K562 (cell line): Measurements from ENCODE around the gene PREX1. TPM values are rescaled to one million over a fixed set of nuclear protein-coding genes. Genes with fewer than 3 reads are reported as not detected.

Source experiments
- ATAC-seq: fragments of 200-7000 bp; cut with Tn5 transposase; 3 replicates; pipeline ENCODE4 v1.9.1; 2020; ENCODE audit warnings: moderate library complexity
- BruUV-seq: library from RNA; stranded (reverse); fragments of 400-500 nt; replicated peaks from 2 replicates; lab custom pipeline; 2021; lab: Mats Ljungman, UMichigan
- CTCF ChIA-PET: fragments of 300-600 bp; formaldehyde crosslinking; extraction: SDS; loops from one replicate; lab custom pipeline; 2021; ENCODE audit warnings: low intra/inter-chr PET ratio; lab: Yijun Ruan, JAX
- POLR2A ChIA-PET: fragments of 300-600, 350-650 bp; sonication (Branson Sonifier 250); formaldehyde crosslinking; extraction: SDS; loops from one replicate; lab custom pipeline; 2021; ENCODE audit warnings: antibody characterized with exemption, inconsistent platforms; lab: Yijun Ruan, JAX
- DNase-seq, 4 experiments: peaks; one replicate each; pipeline versions ENCODE4 v3.0.0 to v3.0.0-alpha.2; 2011 to 2018; ENCODE audit warnings: low spot score in 3 of 4, mixed read lengths in 3 of 4; ENCODE audit errors: extremely low read depth in 1 of 4
- FAIRE-seq: peaks from 2 replicates; lab custom pipeline; 2011; peaks lifted over from hg19 to GRCh38; lab: Jason Lieb, UNC
- H2AFZ ChIP-seq: 2 replicates; pipeline ENCODE4 v1.6.0; 2011; ENCODE audit warnings: low read depth, low read length, control low read depth, inconsistent platforms
- H3K27ac ChIP-seq: fragments of 200-600 bp; 3 replicates; pipeline ENCODE4 v1.8.0; 2011; ENCODE audit warnings: low read depth, mild to moderate bottlenecking, control low read depth, inconsistent platforms, low read length, moderate library complexity, mixed read lengths; ENCODE audit errors: extremely low read depth
- H3K27me3 ChIP-seq, 2 experiments: fragments of 300-600 bp in 1 of 2; 2 replicates in 1 of 2; 3 replicates in 1 of 2; pipeline versions ENCODE4 v1.6.0 to v1.8.0; 2011; ENCODE audit warnings: inconsistent platforms in 2 of 2, low read length in 2 of 2, mild to moderate bottlenecking in 1 of 2, mixed read lengths in 1 of 2, moderate library complexity in 1 of 2; ENCODE audit not compliant: control insufficient read depth in 2 of 2, insufficient read depth in 2 of 2
- H3K36me3 ChIP-seq: fragments of 300-600 bp; 3 replicates; pipeline ENCODE4 v1.8.0; 2011; ENCODE audit warnings: mild to moderate bottlenecking, low read length, inconsistent platforms; ENCODE audit not compliant: control insufficient read depth, insufficient read depth
- H3K4me1 ChIP-seq, 2 experiments: fragments of 200-600 bp in 1 of 2; replicated peaks in 1 of 2; 2 replicates in 1 of 2; 3 replicates in 1 of 2; pipeline versions ENCODE4 v1.5.1 to v1.8.0; 2011; ENCODE audit warnings: inconsistent platforms in 2 of 2, low read length in 2 of 2, mild to moderate bottlenecking in 1 of 2, mixed read lengths in 1 of 2, moderate library complexity in 1 of 2; ENCODE audit not compliant: control insufficient read depth in 2 of 2, insufficient read depth in 2 of 2
- H3K4me2 ChIP-seq: 2 replicates; pipeline ENCODE4 v1.6.1; 2011; ENCODE audit warnings: low read length, control low read depth, inconsistent platforms, mixed read lengths; ENCODE audit not compliant: insufficient read depth
- H3K4me3 ChIP-seq: fragments of 200-600 bp; sonication (generic), shearing (Covaris generic); 2 replicates; pipeline ENCODE4 v1.5.1; 2016; ENCODE audit warnings: control low read depth, inconsistent platforms
- H3K79me2 ChIP-seq: fragments of 200-600 bp; 3 replicates; pipeline ENCODE4 v1.8.0; 2011; ENCODE audit warnings: low read length, inconsistent platforms; ENCODE audit not compliant: control insufficient read depth, insufficient read depth
- H3K9ac ChIP-seq, 2 experiments: 2 replicates each; pipeline versions ENCODE4 v1.6.0 to v1.6.1; 2011; ENCODE audit warnings: low read depth in 2 of 2, low read length in 2 of 2, control low read depth in 1 of 2, inconsistent platforms in 1 of 2, mild to moderate bottlenecking in 1 of 2, mixed read lengths in 1 of 2; ENCODE audit not compliant: insufficient read depth in 1 of 2
- H3K9me1 ChIP-seq: one replicate; pipeline ENCODE4 v1.6.0; 2011; ENCODE audit warnings: inconsistent platforms, mild to moderate bottlenecking, low read length, moderate library complexity; ENCODE audit not compliant: control insufficient read depth, insufficient read depth
- H3K9me3 ChIP-seq: replicated peaks from 2 replicates; pipeline ENCODE4 v1.5.1; 2011; ENCODE audit warnings: low read depth, low read length, inconsistent platforms; ENCODE audit not compliant: control insufficient read depth, insufficient read depth
- H4K20me1 ChIP-seq: replicated peaks from 2 replicates; pipeline ENCODE4 v1.6.1; 2011; ENCODE audit warnings: low read length, inconsistent platforms, mixed read lengths; ENCODE audit not compliant: control insufficient read depth, insufficient read depth
- CBX5 ChIP-seq: IDR thresholded peaks from 2 replicates; pipeline ENCODE4 v1.6.1; 2014; ENCODE audit warnings: low read depth, borderline replicate concordance
- CC2D1A ChIP-seq: fragments of 450-650 bp; IDR thresholded peaks from 2 replicates; pipeline ENCODE4 v1.6.1; 2017; ENCODE audit warnings: mild to moderate bottlenecking
- FOXA3 ChIP-seq, 2 experiments: fragments of 450-650 bp in 1 of 2; sonication (generic) in 1 of 2; formaldehyde crosslinking; IDR thresholded peaks in 1 of 2; conservative IDR thresholded peaks in 1 of 2; 2 replicates each; pipeline versions ENCODE4 v1.4.0 to v1.8.0; 2020 to 2022; ENCODE audit warnings: mild to moderate bottlenecking in 2 of 2, missing genetic modification reagents in 1 of 2
- GABPA ChIP-seq: fragments of 200-800 bp; sonication (Bioruptor generic); conservative IDR thresholded peaks from 2 replicates; pipeline ENCODE4 v1.6.1; 2016; ENCODE audit warnings: low read depth, missing genetic modification characterization, missing compliant biosample characterization
- HMGN3 ChIP-seq: IDR thresholded peaks from 2 replicates; pipeline ENCODE4 v1.6.1; 2011; ENCODE audit warnings: borderline replicate concordance, low read depth, mild to moderate bottlenecking, mixed read lengths, low read length; ENCODE audit not compliant: insufficient read length; ENCODE audit errors: extremely low read depth
- HNRNPLL ChIP-seq: fragments of 200-400 bp; formaldehyde crosslinking; IDR thresholded peaks from 2 replicates; pipeline ENCODE4 v1.6.1; 2017; ENCODE audit warnings: low read length, low read depth, mild to moderate bottlenecking; ENCODE audit not compliant: poor library complexity, severe bottlenecking
- LEF1 ChIP-seq: fragments of 450-650 bp; IDR thresholded peaks from 2 replicates; pipeline ENCODE4 v1.6.1; 2016; ENCODE audit warnings: mild to moderate bottlenecking
- PYGO2 ChIP-seq: fragments of 450-650 bp; IDR thresholded peaks from 2 replicates; pipeline ENCODE4 v1.6.1; 2016; ENCODE audit warnings: mild to moderate bottlenecking, missing genetic modification characterization, moderate library complexity, missing compliant biosample characterization
- TARDBP ChIP-seq: fragments of 450-650 bp; IDR thresholded peaks from 2 replicates; pipeline ENCODE4 v1.6.1; 2016
- XRCC3 ChIP-seq: fragments of 450-650 bp; IDR thresholded peaks from 2 replicates; pipeline ENCODE4 v1.6.1; 2017; ENCODE audit warnings: mild to moderate bottlenecking, moderate library complexity
- ZBTB17 ChIP-seq: fragments of 450-650 bp; formaldehyde crosslinking; IDR thresholded peaks from 2 replicates; pipeline ENCODE4 v1.4.0; 2020; ENCODE audit warnings: mild to moderate bottlenecking
- ZHX1 ChIP-seq: fragments of 150-350 bp; conservative IDR thresholded peaks from 2 replicates; pipeline ENCODE4 v1.6.1; 2014; ENCODE audit warnings: low read length
- ZNF12 ChIP-seq: sonication (generic); formaldehyde crosslinking; IDR thresholded peaks from 2 replicates; pipeline ENCODE4 v1.4.0; 2020; ENCODE audit warnings: mild to moderate bottlenecking, missing genetic modification reagents
- ZNF77 ChIP-seq: fragments of 250-450 bp; sonication (Bioruptor Pico); IDR thresholded peaks from 2 replicates; pipeline ENCODE4 v1.5.0; 2020
- ZNF830 ChIP-seq: fragments of 250-450 bp; sonication (Bioruptor Pico); IDR thresholded peaks from 2 replicates; pipeline ENCODE4 v1.5.0; 2021; ENCODE audit warnings: mild to moderate bottlenecking
- WGBS: fragments of 100-300 bp; shearing (Covaris generic); methylation state at CpG from one replicate; pipeline ENCODE4 v1.1.6; 2016; ENCODE audit warnings: low coverage, mixed read lengths; ENCODE audit not compliant: insufficient coverage; ENCODE audit errors: missing lambda C conversion rate; 5-methylcytosine and 5-hydroxymethylcytosine counted together
- in situ Hi-C: fragments of 300-500 bp; cut with MboI; formaldehyde crosslinking; loops from 4 replicates; pipeline ENCODE4 v1.15.0; 2018; ENCODE audit warnings: inconsistent platforms, mixed read lengths
- intact Hi-C: fragments of 100-400 bp; cut with micrococcal nuclease; formaldehyde crosslinking; loops from 2 replicates; pipeline ENCODE4 v1.14.2; 2022
- polyA plus RNA-seq, 8 experiments: library from polyadenylated mRNA; depleted of rRNA in 4 of 8; stranded (reverse) in 5 of 8; unstranded in 3 of 8; fragments of >200 nt; fragmentation: Nextera tagmentation in 2 of 8; fragmentation: Illumina TruSeq in 1 of 8; extraction: Ambion mirVana in 2 of 8; extraction: Trizol in 1 of 8; gene quantifications; 2 replicates each; pipeline versions ENCODE4 v1.2.1 to v1.2.3, GENCODE V29; 2011 to 2014; ENCODE audit warnings: inconsistent platforms in 1 of 8, missing spikeins in 1 of 8
- total RNA-seq, 7 experiments: library from RNA; depleted of rRNA in 6 of 7; stranded (reverse); fragments of >200 nt in 6 of 7; fragmentation: Illumina TruSeq in 2 of 7; extraction: Trizol in 2 of 7; gene quantifications; 2 replicates each; pipeline versions ENCODE4 v1.2.1 to v1.2.3, GENCODE V29; 2011 to 2021; ENCODE audit warnings: low replicate concordance in 1 of 7
- TF ChIP-seq, protein P1 (sequence below), 2 experiments: fragments of 150-350 bp in 1 of 2; IDR thresholded peaks; 2 replicates each; pipeline ENCODE4 v1.6.1; 2012 to 2016; ENCODE audit warnings: low read depth in 2 of 2, low read length in 2 of 2, mild to moderate bottlenecking in 1 of 2, moderate library complexity in 1 of 2
- TF ChIP-seq, protein P2 (sequence below): fragments of 250-450 bp; sonication (Bioruptor Pico); IDR thresholded peaks from 2 replicates; pipeline ENCODE4 v1.8.0; 2022; ENCODE audit warnings: inconsistent platforms, mild to moderate bottlenecking, moderate library complexity, borderline replicate concordance

PREX1 gene
- total and polyA plus RNA-seq, 9 of the 15 experiments (the other 6 are each of a cell fraction or from before 2014, with no cell fraction given): 0.37 to 10.4 (median 4.8) TPM

GRCh38 chr20:48708116-48708515 is 119.7 kb downstream of the PREX1 start:
- H3K4me1 ChIP-seq: peaks cover 7 to 8% of the 10 kb centered on the region in 2 experiments; a peak in 3 of 5 replicates
- TF ChIP-seq CC2D1A (no peak), PYGO2 (tag) (no peak), GABPA (tag) (no peak), HNRNPLL (no peak), ZNF12 (CRISPR knock-in tag) (no peak), HMGN3 (no peak), FOXA3 (CRISPR knock-in tag; conservative IDR thresholded peaks at IDR 0.05 in 1 of 2, IDR thresholded peaks at IDR 0.05 in 1 of 2) (no peak), ZBTB17 (CRISPR knock-in tag) (no peak), ZHX1 (no peak), LEF1 (no peak), XRCC3 (no peak), TARDBP (no peak), ZNF830 (no peak), CBX5 (no peak), ZNF77 (CRISPR knock-in tag) (no peak)
- TF ChIP-seq, protein P1, sequence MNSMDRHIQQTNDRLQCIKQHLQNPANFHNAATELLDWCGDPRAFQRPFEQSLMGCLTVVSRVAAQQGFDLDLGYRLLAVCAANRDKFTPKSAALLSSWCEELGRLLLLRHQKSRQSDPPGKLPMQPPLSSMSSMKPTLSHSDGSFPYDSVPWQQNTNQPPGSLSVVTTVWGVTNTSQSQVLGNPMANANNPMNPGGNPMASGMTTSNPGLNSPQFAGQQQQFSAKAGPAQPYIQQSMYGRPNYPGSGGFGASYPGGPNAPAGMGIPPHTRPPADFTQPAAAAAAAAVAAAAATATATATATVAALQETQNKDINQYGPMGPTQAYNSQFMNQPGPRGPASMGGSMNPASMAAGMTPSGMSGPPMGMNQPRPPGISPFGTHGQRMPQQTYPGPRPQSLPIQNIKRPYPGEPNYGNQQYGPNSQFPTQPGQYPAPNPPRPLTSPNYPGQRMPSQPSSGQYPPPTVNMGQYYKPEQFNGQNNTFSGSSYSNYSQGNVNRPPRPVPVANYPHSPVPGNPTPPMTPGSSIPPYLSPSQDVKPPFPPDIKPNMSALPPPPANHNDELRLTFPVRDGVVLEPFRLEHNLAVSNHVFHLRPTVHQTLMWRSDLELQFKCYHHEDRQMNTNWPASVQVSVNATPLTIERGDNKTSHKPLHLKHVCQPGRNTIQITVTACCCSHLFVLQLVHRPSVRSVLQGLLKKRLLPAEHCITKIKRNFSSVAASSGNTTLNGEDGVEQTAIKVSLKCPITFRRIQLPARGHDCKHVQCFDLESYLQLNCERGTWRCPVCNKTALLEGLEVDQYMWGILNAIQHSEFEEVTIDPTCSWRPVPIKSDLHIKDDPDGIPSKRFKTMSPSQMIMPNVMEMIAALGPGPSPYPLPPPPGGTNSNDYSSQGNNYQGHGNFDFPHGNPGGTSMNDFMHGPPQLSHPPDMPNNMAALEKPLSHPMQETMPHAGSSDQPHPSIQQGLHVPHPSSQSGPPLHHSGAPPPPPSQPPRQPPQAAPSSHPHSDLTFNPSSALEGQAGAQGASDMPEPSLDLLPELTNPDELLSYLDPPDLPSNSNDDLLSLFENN (IDR thresholded peaks at IDR 0.05; ENCODE audit: low read depth in 2 of 2, low read length in 2 of 2): no peak
- TF ChIP-seq, protein P2, sequence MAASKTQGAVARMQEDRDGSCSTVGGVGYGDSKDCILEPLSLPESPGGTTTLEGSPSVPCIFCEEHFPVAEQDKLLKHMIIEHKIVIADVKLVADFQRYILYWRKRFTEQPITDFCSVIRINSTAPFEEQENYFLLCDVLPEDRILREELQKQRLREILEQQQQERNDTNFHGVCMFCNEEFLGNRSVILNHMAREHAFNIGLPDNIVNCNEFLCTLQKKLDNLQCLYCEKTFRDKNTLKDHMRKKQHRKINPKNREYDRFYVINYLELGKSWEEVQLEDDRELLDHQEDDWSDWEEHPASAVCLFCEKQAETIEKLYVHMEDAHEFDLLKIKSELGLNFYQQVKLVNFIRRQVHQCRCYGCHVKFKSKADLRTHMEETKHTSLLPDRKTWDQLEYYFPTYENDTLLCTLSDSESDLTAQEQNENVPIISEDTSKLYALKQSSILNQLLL: no peak

More at GRCh38 chr20:48708116-48708515, 119.7 kb downstream of the PREX1 start:
- ChIA-PET POLR2A (interaction anchor here (0.6 kb wide), 1 partner anchor 304 kb away, joined by 3 read pairs; no protein-coding TSS in a partner anchor), CTCF (no interaction called here)
- in situ Hi-C loops: no loop called here
- ATAC-seq (no peak), DNase-seq (no peak), FAIRE-seq (no peak)
- Histone ChIP-seq H3K9me3 (no peaks in the 10 kb centered on the region), H3K27ac (no peak overlapping the region), H3K9me1 (no peaks in the 10 kb centered on the region), H3K9ac (no peak overlapping the region), H3K4me3 (no peak overlapping the region), H2AFZ (no peak overlapping the region), H4K20me1 (peaks cover 9% of the 10 kb centered on the region), H3K36me3 (no peaks in the 10 kb centered on the region), H3K27me3 (peaks cover 0 to 4% of the 10 kb centered on the region in 2 experiments; a peak in 1 of 5 replicates), H3K4me2 (no peak overlapping the region), H3K79me2 (no peaks in the 10 kb centered on the region)
- intact Hi-C loops: no loop called here
- BruUV-seq: no TSS peak
- WGBS: 52% methylated on average over 7 of the region's 7 CpGs
